GM12873 (cell line): Measurements from ENCODE around the gene TMEM239.

Experiments
- TF ChIP-seq, protein P1 (sequence below): IDR thresholded peaks from 2 replicates; pipeline ENCODE4 v1.5.1; 2012; ENCODE audit warnings: low read depth, mild to moderate bottlenecking, moderate library complexity, low read length, control low read depth; ENCODE audit not compliant: insufficient read depth; ENCODE audit errors: missing control alignments

Gene TMEM239

DNA sequence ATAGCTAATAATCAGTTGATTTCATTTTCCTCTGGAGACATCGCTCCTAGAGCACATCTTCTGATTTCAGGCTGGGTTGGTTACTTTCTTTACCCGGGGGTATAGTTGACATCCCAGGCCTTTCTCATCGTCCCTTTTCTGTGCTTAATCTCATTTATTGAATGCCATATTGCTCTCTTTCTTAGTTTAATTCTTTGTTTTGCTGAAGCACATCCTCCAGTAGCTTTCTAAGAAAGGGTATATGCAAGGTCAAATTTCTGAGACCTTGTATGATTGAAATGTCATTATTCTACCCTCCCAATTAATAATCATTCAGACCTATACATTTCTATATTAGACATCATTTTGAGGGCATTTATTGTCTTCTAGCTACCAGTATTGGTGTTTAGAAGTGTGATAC is 4.0 kb upstream of the TMEM239 start:
- TF ChIP-seq, protein P1, sequence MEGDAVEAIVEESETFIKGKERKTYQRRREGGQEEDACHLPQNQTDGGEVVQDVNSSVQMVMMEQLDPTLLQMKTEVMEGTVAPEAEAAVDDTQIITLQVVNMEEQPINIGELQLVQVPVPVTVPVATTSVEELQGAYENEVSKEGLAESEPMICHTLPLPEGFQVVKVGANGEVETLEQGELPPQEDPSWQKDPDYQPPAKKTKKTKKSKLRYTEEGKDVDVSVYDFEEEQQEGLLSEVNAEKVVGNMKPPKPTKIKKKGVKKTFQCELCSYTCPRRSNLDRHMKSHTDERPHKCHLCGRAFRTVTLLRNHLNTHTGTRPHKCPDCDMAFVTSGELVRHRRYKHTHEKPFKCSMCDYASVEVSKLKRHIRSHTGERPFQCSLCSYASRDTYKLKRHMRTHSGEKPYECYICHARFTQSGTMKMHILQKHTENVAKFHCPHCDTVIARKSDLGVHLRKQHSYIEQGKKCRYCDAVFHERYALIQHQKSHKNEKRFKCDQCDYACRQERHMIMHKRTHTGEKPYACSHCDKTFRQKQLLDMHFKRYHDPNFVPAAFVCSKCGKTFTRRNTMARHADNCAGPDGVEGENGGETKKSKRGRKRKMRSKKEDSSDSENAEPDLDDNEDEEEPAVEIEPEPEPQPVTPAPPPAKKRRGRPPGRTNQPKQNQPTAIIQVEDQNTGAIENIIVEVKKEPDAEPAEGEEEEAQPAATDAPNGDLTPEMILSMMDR = no peak

DNA sequence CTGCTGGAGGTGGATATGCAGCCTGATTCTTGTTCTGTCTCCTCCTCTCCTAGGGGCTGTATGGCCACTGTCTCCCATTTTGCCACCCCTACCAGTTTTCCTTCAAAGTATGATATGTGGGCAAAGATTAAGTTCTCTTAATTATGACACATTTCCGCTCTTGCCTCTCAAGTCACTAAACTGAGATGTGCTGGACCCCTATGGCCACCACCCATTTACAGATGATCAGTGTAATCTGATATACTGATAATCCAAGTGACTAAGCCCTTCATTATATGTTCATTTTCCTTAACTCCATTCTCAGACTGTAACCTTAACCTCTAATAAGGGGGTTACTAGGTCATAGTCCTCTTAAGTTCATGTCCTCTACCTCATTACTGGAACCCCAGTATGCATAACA is 2.1 kb upstream of the TMEM239 start:
- TF ChIP-seq, protein P1 = no peak

DNA sequence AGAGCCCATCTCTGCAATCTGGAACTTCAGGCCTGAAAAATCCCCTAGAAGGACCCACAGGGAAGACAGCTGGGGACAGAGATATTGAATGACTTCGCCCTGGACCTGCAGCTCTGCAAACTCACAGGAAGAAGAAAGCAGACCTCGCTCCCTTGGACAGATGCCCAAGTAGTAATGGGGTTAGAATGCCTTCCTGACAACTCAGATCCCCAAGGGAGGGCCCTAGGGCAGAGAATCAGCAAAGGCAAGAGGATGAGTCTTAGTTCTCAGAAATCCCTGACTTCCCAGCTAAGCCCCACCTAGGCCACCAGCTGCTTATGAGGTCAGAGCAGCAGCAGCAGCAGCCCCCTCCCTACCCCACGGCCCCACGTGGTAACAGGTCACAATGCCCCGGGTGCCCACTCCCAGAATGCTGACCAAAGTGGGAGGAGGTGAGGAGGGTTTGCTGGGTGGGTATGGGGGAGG is 1.5 kb upstream of the TMEM239 start, which contains the start of gene C20orf141:
C20orf141 (plus strand) TSS at position 401 of the 465 bp plus-strand sequence. CDS start 198 bp downstream, outside the sequence.
- TF ChIP-seq, protein P1 = no peak

DNA sequence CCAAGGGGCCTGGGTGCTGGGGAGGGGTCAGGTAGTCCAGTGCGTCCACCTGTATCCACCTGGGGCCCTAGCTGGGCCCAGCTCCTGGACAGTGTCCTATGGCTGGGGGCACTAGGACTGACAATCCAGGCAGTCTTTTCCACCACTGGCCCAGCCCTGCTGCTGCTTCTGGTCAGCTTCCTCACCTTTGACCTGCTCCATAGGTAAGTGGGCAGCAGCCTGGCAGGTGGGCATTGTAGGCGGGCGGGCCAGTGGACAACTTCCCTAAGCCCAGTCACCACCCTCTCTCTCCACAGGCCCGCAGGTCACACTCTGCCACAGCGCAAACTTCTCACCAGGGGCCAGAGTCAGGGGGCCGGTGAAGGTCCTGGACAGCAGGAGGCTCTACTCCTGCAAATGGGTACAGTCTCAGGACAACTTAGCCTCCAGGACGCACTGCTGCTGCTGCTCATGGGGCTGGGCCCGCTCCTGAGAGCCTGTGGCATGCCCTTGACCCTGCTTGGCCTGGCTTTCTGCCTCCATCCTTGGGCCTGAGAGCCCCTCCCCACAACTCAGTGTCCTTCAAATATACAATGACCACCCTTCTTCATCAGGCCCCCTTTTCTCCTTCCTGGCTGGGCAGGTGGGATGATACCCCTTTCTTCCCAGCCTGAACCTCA is 793 bp upstream of the TMEM239 start:
- TF ChIP-seq, protein P1 = no peak

DNA sequence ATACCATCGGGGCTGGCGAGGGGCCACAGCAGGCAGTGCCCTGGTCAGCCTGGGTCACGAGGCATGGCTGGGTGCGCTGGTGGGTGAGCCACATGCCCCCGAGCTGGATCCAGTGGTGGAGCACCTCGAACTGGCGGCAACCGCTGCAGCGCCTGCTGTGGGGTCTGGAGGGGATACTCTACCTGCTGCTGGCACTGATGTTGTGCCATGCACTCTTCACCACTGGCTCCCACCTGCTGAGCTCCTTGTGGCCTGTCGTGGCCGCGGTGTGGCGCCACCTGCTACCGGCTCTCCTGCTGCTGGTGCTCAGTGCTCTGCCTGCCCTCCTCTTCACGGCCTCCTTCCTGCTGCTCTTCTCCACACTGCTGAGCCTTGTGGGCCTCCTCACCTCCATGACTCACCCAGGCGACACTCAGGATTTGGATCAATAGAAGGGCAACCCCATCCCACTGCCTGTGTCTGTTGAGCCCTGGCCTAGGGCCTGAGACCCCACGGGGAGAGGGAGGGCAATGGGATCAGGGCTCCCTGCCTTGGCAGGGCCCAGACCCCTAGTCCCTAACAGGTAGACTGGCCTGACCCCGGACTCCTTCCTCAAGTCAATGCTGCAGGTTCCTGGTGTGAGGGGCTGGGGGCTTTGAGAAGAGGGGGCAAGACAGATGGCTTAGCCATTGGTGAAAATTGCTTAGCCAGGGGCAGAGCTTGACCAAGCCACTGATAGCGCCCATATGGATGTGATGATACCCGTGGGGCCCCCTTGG is 598 bp downstream of the TMEM239 start:
- TF ChIP-seq, protein P1 = peak; percentile 23

DNA sequence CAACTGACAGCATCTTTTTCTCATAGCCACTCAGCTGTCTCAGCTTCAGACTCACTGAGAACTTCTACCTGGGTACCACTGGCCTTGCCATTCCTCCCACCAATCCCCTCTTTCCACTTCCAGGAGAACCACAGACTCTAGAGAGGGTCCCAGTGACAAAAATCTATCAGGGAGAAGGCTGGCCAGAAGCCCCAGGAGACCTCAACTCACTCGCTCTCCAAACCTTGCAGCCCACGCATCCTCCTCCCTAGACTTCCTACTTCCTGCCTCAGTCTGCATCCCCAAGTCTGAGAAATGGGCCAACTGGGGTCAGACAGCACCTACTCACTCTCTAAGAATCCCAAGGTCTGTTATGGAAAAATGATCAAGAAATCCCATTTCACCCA is 1.2 kb downstream of the TMEM239 start:
- TF ChIP-seq, protein P1 = no peak

DNA sequence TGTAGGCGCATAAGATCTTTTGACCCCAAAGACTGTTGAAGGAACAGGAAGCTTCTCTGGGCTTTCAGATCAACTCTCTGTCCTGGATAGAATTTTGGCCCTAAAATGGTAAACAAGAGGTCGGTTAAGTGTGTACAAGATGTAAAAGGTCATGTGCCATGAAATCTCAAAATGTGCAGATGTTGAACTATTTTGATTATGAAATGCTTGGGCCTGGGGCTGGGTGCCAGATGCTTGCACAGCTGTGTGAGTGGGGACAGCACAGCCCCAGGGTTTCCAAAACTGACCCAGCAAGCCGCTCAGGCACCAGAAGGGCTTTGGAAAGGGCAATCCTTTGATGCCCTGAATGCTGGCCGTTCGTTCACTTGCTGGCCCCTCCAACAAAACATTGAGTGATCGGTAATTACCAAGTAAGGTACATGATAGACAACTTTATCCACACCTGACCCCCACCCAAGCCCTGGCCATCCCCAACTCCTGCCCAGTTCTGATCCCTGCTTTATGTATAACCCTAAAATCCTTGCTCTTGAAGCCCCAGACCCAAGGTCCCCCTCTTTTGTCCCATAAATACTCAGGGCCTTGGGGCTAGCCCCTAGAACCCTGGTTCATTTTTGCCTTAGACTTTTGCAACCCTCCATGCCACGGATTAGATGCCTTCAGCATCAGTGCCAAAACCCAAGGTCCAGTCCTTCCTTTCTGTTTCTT is 1.9 kb downstream of the TMEM239 start:
- TF ChIP-seq, protein P1 = no peak
